AML-193 (cell line): ENCODE results near the gene PPEF2.
"Not testable (repeated sequence)": the region's sequence is repeated elsewhere in the genome, so short reads cannot be mapped to it uniquely, and the experiment has no call there.

Experiments
- DNase-seq, 2 experiments: peaks; one replicate each; lab custom pipeline; 2025; lab: John Stamatoyannopoulos, UW

The PPEF2 gene, protein sequence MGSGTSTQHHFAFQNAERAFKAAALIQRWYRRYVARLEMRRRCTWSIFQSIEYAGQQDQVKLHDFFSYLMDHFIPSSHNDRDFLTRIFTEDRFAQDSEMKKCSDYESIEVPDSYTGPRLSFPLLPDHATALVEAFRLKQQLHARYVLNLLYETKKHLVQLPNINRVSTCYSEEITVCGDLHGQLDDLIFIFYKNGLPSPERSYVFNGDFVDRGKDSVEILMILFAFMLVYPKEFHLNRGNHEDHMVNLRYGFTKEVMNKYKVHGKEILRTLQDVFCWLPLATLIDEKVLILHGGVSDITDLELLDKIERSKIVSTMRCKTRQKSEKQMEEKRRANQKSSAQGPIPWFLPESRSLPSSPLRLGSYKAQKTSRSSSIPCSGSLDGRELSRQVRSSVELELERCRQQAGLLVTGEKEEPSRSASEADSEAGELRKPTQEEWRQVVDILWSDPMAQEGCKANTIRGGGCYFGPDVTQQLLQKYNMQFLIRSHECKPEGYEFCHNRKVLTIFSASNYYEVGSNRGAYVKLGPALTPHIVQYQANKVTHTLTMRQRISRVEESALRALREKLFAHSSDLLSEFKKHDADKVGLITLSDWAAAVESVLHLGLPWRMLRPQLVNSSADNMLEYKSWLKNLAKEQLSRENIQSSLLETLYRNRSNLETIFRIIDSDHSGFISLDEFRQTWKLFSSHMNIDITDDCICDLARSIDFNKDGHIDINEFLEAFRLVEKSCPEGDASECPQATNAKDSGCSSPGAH

GRCh38 chr4:75902352-75902751, at the start of gene PPEF2:
Gene PPEF2 (minus strand): TSS chr4:75902452. CDS start chr4:75896325, 6,127 bp downstream.
- DNase-seq = no peak

GRCh38 chr4:75950213-75950815, 48.1 kb upstream of the PPEF2 start:
- DNase-seq = no peak

DNA sequence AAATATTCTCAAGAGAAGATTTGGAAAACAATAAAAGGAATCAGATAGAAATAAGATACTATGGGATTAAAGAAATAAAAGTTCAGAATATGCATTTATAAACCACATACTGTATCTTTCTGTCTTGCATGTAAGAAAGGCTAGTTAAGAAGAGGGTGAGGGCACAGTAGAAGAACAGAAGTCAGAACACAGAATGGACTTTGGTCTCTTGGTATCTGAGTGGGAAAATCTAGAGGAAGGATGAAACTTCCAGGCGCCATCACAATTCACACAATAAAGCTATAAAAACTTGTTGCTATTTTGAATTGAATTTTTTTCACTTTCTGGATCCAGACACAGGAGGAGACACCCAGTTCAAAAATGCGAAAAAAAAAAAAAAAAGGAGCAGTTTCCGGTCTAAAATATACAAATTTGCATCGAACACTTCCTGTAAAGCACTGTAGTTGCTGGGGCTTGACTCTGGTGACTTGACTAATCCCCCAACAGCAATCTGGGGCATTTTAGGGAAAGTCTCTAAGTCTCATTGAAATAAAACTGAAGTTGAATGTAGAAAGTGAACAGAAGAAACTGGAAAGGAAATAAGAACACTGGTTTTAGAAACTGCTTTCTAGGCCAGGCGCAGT, 46.7 kb upstream of the PPEF2 start:
- DNase-seq = no peak

DNA sequence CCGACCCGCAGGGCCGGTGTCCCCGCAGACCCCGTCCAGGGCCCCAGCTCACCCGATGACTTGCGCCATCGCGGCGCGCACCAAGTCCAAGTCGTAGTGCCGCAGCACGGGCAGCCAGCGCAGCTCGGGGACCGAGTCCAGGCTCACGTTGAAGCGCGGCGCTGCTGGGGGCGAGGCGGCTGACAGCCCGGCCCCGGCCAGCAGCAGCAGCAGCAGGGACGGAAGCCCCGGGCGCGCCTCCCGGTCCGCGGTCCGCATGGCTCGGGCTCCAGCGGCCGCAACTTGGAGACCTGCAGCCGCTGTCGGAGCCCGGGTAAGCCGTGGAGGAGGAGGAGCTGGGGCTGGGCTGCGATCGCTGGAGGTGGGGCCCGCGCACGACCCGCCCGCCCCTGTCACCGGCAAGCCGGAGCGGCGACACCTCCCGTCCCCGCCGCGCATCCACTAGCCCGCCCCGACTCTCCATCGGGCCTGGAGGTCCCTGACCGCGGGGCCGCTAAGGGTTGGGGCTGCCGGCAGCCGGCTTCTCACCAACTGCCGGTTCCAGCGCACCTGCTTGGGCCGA, 38.5 kb upstream of the PPEF2 start, which contains the start of gene NAAA:
Gene NAAA, minus strand, starts transcription at position 322 of the 562 bp plus-strand sequence. Its CDS starts 64 bp downstream, at position 258.
- DNase-seq = peak; percentile 28 to 30

DNA sequence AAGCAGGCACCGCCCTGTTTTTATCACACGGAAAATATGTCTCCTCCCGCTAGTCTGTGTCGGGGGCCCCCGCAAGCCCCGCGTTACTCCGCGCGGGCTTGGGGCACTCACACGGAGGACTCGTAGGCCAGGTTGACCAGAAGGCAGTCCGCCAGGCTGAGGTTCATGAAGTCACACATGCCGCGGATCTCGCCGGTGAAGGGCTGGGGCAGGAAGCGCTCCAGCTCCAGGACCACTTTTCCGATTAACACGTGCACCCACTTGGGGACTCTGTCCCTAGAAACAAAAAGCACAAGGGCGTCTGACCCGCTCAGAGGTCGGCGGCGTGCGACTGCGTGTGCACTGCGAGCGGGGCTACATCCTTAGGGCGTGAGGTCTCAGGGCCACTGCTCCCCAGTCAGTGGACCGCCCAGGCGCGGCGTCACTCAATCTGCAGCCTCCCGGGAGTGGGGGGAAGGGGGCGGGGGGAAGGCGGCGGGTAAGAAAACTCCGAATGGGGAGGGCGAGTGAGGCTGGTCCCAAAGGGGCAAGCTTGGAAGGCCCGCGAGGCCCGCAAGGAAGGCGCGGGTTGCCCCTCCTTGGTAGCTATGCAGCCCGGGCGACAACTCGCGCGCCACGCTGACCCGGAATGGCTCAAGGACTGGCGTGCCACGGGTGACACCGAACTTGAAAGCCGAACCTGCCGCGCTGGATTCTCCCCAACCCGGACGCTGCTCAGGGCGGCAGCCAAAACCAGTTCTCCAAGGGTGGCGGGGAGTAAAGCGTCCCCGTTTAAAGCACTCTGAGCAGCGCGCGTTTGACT, 37.8 kb upstream of the PPEF2 start:
- peak; percentile 32 to 36 for DNase-seq

DNA sequence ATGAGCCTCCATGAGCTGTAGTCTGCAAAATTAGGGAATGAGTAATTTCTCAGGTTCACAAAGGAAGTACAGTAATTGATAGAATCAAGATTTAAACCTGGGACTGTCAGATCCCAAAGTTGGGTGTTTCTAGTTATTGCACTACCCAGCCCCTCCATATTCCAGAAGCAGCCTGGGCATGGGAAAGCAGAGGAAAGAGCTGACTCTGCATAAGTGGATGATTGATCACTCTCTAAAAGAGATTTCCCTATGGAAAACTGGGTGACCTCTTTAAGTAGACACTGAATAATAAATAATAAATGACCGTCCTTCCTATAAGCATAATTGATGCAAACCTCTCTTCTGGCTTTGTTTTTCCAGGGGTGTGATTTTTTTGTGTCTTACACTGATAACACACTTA, 33.4 kb upstream of the PPEF2 start:
- no peak for DNase-seq

DNA sequence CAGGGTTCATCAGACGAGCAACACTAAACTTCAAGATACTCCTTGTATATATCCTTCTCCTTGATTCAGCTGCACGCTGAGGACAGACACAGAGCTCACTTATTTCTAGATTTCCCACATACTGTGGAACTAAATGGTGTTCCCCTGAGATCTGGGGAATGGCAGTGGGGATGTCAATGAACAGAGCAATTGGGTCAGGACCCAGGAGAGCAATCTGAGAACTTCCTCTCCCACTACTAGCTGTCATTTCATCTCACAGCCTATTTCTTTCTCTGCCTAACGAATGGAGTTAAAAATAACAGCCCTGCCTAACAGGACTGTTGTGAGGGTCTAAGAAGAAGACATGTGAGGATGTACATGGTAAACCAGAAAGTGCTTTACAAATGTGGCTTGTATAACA, 27.9 kb upstream of the PPEF2 start:
- no peak for DNase-seq

DNA sequence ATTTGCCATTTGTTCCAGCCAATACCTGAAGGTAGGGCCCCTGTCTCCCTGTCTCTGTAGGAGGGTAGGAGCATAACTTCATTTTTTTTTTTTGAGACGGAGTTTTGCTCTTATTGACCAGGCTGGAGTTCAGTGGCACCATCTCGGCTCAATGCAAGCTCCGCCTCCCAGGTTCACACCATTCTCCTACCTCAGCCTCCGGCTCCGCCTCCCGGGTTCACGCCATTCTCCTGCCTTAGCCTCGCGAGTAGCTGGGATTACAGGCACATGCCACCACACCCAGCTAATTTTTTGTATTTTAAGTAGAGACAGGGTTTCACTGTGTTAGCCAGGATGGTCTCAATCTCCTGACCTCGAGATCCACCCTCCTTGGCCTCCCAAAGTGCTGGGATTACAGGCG, 22.7 kb upstream of the PPEF2 start:
- not testable (repeated sequence) for DNase-seq

GRCh38 chr4:75924309-75924827, 22.1 kb upstream of the PPEF2 start:
- no peak for DNase-seq

GRCh38 chr4:75922588-75922987, 20.3 kb upstream of the PPEF2 start:
- no peak for DNase-seq

GRCh38 chr4:75921910-75922309, 19.7 kb upstream of the PPEF2 start:
- no peak for DNase-seq

DNA sequence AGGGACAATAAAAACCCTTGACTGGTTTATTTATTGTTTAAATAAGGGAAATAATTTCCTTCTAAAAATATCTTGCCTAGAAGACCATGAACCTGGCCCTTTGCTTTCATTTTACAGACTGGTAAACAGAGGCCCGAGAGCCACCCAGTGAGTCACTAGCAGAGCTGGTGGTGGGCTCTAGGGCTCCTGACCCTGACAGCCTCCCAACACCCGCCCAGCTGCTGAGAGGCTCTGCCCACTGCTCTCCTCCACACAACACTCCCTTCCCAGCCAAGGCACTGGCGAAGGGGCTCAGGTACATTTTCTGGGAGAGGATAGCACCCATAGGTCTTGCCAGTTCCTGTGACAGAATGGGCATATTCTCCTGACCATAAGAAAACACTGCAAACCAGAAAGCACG, 18.1 kb upstream of the PPEF2 start:
- DNase-seq = no peak

DNA sequence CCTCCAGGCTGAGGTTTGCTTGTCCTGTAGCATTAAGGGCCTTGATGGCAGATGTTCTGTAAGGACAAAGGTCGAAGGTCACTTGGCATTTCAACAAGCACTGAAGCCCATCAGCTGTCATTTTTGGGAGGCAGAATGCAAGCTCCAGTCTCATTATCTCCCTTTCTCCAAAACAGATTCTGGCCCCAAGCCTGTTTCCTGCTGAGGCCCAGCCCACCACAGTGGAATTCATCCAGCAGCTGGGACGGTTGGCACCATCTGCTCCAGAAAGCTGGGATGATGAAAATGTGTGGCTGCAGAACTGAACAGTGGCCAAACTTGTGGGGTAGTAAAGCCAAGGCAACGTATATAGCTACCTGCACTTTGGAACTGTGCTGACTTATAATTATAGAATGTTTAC, 17.7 kb upstream of the PPEF2 start:
- no peak for DNase-seq

DNA sequence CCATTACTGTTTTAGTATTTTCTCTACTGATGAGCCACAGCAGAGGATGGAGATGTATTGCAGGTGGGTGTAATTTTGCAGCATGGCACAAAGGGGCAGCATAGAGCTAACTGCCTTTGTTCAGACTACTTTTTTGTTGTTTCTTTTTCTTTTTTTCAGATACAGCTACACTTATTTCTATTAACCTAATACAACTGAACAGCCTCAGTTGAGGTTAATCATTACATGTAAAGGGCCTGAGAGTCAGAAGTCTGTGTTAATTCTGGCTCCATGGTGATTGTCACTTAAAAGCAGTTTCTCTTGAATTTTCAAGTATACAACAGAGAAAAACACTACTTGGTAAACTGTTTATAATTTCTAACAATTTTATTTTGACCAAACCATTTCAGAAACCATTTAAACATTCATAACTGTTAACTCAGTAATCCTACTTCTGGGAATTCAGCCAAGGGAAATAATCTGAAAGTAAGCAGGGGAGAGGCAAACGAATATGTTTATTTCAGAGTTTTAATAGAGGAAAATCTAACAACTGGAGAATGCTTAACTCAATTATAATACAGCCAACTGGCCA, 13.9 kb upstream of the PPEF2 start:
- peak; percentile 55 to 58 for DNase-seq

DNA sequence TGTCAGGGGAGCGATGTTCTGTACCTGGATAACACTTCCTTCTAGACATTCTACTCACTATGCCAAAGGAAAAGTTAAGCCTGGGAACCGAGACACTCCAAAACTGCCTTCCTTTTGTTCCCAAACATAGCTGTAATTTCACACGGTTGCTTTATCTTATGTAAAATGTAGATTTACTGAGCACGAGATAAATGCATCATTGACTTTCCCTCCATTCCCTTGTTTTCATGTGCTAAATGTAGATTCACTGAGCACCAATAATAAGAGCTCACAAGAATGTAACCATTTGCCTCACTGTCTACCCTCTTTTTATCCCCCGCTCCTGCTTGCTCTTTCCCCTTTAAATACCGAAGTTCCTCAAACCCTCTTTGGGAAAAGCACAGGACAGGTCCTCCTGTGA, 10.7 kb upstream of the PPEF2 start:
- no peak for DNase-seq

DNA sequence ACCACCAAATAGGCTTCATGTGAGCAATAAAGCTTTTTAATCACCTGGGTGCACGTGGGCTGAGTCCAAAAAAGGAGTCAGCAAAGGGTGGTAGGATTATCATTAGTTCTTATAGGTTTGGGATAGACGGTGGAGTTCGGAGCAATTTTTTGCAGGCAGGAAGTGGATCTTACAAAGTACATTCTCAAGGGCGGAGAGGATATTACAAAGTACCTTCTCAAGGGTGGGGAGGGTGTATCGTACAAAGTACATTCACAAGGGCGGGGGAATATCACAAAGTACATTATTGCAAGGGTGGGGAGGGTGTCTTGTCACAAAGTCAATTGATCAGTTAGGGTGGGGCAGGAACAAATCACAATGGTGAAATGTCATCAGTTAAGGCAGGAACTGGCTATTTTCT, 8.6 kb upstream of the PPEF2 start:
- DNase-seq = not testable (repeated sequence)

DNA sequence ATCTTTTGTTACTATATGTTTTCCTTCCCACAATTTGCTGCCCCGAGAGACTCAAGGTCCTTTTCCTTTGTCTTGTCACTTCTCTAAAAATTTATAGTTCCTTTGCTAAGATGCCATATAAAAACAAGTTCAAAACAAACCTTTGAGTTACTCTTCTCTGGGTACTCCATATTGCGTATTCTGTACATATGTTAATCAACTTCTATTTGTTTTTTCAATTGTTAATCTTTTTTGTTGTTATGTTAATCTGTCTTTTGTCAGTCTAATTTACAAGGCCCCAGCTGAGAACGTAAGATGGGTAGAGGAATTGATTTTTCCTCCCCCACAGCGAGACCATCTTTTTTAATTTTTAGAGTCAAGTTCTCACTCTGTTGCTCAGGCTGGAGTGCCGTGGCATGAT, 7.2 kb upstream of the PPEF2 start:
- no peak for DNase-seq

- DNase-seq = peak; percentile 38 to 43
Measured at GRCh38 chr4:75908555-75908954, 6.3 kb upstream of the PPEF2 start.

- DNase-seq = peak; percentile 57 to 66
Measured at GRCh38 chr4:75907966-75908365, 5.7 kb upstream of the PPEF2 start.

DNA sequence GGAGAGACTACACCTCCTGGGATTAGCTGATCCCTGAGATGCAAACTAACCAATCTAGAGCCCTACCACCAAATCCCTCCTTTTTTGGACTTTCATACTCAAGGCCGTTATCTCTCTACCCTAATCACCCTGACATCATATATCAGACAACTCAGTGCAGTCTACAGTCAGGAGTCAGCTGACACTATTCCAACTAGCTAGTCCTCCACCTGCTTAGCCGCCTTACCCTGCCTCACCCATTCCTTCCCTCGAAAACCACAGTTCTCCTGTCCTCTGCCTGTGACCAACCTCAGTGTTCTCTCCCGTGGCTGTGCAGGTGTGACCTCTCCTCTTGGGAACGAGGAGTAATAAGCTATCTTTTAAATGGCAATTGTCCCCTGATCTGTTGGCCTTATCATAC, 1.8 kb upstream of the PPEF2 start:
- no peak for DNase-seq

GRCh38 chr4:75898536-75898935, 3.7 kb downstream of the PPEF2 start:
- DNase-seq = no peak
